ENCODE data around the gene SLC7A1. TPM values are rescaled to one million over a fixed set of nuclear protein-coding genes. Genes with fewer than 3 reads are reported as not detected.

SLC7A1 gene
- total and polyA plus RNA-seq, 2 experiments from 2014 or later: 6.0 to 13.6 TPM

GRCh38 chr13:29525757-29526156 is 69.7 kb downstream of the SLC7A1 start:
- DNase-seq (ENCODE audit: low read depth in 1 of 2, low spot score in 1 of 2): no peak
- no peak for TF ChIP-seq CTCF (IDR thresholded peaks at IDR 0.05; ENCODE audit: low read depth, low read length)
- Histone ChIP-seq H3K27ac (no peak overlapping the region), H3K9me3 (ENCODE audit: low read depth) (no peaks in the 10 kb centered on the region), H3K27me3 (no peaks in the 10 kb centered on the region), H3K4me1 (ENCODE audit: low read depth) (no peaks in the 10 kb centered on the region), H3K4me3 (no peak overlapping the region), H3K36me3 (peaks cover 8% of the 10 kb centered on the region)

- H3K27ac ChIP-seq: no peak overlapping the region
- DNase-seq (ENCODE audit: low read depth in 1 of 2, low spot score in 1 of 2): no peak
- no peaks in the 10 kb centered on the region for H3K27me3 ChIP-seq
- no peak overlapping the region for H3K4me3 ChIP-seq
- TF ChIP-seq CTCF (IDR thresholded peaks at IDR 0.05; ENCODE audit: low read depth, low read length): no peak
- H3K36me3 ChIP-seq: peaks cover 7% of the 10 kb centered on the region
- H3K9me3 ChIP-seq (ENCODE audit: low read depth): no peaks in the 10 kb centered on the region
- H3K4me1 ChIP-seq (ENCODE audit: low read depth): no peaks in the 10 kb centered on the region
Observed at GRCh38 chr13:29524641-29525040, 70.8 kb downstream of the SLC7A1 start.

- no peak for TF ChIP-seq CTCF (IDR thresholded peaks at IDR 0.05; ENCODE audit: low read depth, low read length)
- H3K4me1 ChIP-seq (ENCODE audit: low read depth): no peaks in the 10 kb centered on the region
- H3K27me3 ChIP-seq: no peaks in the 10 kb centered on the region
- no peak overlapping the region for H3K27ac ChIP-seq
- peaks cover 6% of the 10 kb centered on the region for H3K36me3 ChIP-seq
- H3K4me3 ChIP-seq: no peak overlapping the region
- peak in 1 of 2 donors; percentile 95 for DNase-seq (ENCODE audit: low read depth in 1 of 2, low spot score in 1 of 2)
- H3K9me3 ChIP-seq (ENCODE audit: low read depth): no peaks in the 10 kb centered on the region
Observed at GRCh38 chr13:29524176-29524575, 71.3 kb downstream of the SLC7A1 start.

GRCh38 chr13:29523199-29523961 is 72.1 kb downstream of the SLC7A1 start:
- peak; percentile 12 for TF ChIP-seq CTCF (IDR thresholded peaks at IDR 0.05; ENCODE audit: low read depth, low read length)
- Histone ChIP-seq H3K27ac (no peak overlapping the region), H3K36me3 (peaks cover 3% of the 10 kb centered on the region), H3K4me3 (no peak overlapping the region), H3K27me3 (no peaks in the 10 kb centered on the region), H3K4me1 (ENCODE audit: low read depth) (no peaks in the 10 kb centered on the region), H3K9me3 (ENCODE audit: low read depth) (no peaks in the 10 kb centered on the region)
- peak in 1 of 2 donors; percentile 95 for DNase-seq (ENCODE audit: low read depth in 1 of 2, low spot score in 1 of 2)

GRCh38 chr13:29522044-29522685 is 73.3 kb downstream of the SLC7A1 start:
- Histone ChIP-seq H3K27ac (no peak overlapping the region), H3K9me3 (ENCODE audit: low read depth) (no peaks in the 10 kb centered on the region), H3K36me3 (peaks cover 7% of the 10 kb centered on the region), H3K27me3 (no peaks in the 10 kb centered on the region), H3K4me1 (ENCODE audit: low read depth) (no peaks in the 10 kb centered on the region), H3K4me3 (no peak overlapping the region)
- TF ChIP-seq CTCF (IDR thresholded peaks at IDR 0.05; ENCODE audit: low read depth, low read length): no peak
- DNase-seq (ENCODE audit: low read depth in 1 of 2, low spot score in 1 of 2): peak in 1 of 2 donors; percentile 97

Data from cardiac muscle cell (in vitro differentiated cells and primary cell).